SK-N-SH (cell line): ENCODE results near the gene NXNL1.

Experiments
- GABPA ChIP-seq: IDR thresholded peaks from 2 replicates; pipeline ENCODE4 v1.4.0; 2012; ENCODE audit warnings: low read depth, mild to moderate bottlenecking
- TF ChIP-seq, protein P1 (sequence below): IDR thresholded peaks from 2 replicates; pipeline ENCODE4 v1.4.0; 2012; ENCODE audit warnings: low read depth, borderline replicate concordance
- TF ChIP-seq, protein P2 (sequence below): IDR thresholded peaks from 2 replicates; pipeline ENCODE4 v1.6.1; 2012; ENCODE audit warnings: mild to moderate bottlenecking, low read depth, low read length, moderate library complexity
- TF ChIP-seq, protein P3 (sequence below): IDR thresholded peaks from 2 replicates; pipeline ENCODE4 v1.4.0; 2012; ENCODE audit warnings: low read depth

DNA sequence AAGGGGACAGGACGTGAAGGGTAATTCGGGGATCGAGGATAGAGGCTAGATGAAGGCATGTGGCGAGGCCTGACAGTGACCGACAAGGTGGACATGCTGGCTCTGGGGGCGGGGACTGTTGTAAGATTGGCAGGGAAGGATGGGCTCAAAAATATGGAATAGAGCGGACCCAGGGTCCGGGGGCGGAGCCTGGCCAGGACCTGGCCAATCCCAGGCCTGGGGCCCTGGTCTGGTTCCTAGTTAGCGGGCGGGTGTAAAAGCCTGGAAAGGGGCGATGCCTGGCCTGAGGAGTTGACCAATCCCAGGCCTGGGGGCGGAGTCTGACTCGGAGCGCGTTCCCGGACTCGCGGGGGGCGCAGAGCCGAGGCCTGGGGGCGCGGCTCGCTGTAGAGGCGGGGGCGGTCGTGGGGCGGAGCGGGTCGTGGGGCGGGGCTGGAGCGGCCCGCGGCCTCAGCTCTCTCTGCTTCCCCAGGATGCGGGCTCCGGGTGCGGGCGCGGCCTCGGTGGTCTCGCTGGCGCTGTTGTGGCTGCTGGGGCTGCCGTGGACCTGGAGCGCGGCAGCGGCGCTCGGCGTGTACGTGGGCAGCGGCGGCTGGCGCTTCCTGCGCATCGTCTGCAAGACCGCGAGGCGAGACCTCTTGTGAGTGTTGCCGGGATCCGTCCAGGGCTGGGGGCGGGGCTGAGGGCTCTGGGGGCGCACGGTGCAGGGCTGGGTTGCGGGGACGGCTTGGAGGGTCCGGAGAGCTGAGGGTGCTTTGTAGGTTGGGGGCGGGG is 9.5 kb upstream of the NXNL1 start, which contains the start of gene SLC27A1:
- TF ChIP-seq, protein P1, sequence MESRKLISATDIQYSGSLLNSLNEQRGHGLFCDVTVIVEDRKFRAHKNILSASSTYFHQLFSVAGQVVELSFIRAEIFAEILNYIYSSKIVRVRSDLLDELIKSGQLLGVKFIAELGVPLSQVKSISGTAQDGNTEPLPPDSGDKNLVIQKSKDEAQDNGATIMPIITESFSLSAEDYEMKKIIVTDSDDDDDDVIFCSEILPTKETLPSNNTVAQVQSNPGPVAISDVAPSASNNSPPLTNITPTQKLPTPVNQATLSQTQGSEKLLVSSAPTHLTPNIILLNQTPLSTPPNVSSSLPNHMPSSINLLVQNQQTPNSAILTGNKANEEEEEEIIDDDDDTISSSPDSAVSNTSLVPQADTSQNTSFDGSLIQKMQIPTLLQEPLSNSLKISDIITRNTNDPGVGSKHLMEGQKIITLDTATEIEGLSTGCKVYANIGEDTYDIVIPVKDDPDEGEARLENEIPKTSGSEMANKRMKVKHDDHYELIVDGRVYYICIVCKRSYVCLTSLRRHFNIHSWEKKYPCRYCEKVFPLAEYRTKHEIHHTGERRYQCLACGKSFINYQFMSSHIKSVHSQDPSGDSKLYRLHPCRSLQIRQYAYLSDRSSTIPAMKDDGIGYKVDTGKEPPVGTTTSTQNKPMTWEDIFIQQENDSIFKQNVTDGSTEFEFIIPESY = no peak
- TF ChIP-seq, protein P2, sequence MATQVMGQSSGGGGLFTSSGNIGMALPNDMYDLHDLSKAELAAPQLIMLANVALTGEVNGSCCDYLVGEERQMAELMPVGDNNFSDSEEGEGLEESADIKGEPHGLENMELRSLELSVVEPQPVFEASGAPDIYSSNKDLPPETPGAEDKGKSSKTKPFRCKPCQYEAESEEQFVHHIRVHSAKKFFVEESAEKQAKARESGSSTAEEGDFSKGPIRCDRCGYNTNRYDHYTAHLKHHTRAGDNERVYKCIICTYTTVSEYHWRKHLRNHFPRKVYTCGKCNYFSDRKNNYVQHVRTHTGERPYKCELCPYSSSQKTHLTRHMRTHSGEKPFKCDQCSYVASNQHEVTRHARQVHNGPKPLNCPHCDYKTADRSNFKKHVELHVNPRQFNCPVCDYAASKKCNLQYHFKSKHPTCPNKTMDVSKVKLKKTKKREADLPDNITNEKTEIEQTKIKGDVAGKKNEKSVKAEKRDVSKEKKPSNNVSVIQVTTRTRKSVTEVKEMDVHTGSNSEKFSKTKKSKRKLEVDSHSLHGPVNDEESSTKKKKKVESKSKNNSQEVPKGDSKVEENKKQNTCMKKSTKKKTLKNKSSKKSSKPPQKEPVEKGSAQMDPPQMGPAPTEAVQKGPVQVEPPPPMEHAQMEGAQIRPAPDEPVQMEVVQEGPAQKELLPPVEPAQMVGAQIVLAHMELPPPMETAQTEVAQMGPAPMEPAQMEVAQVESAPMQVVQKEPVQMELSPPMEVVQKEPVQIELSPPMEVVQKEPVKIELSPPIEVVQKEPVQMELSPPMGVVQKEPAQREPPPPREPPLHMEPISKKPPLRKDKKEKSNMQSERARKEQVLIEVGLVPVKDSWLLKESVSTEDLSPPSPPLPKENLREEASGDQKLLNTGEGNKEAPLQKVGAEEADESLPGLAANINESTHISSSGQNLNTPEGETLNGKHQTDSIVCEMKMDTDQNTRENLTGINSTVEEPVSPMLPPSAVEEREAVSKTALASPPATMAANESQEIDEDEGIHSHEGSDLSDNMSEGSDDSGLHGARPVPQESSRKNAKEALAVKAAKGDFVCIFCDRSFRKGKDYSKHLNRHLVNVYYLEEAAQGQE = no peak
- no peak for TF ChIP-seq GABPA
- TF ChIP-seq, protein P3, sequence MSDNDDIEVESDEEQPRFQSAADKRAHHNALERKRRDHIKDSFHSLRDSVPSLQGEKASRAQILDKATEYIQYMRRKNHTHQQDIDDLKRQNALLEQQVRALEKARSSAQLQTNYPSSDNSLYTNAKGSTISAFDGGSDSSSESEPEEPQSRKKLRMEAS = peak; percentile 56; the same call in 1 of the 2 replicates
